Trophoblast cell (in vitro differentiated cells and primary cell): ENCODE measurements around the gene ANKMY1.
A peak's percentile ranks its signal among the peaks of the same experiment; 100 is the strongest.

ENCODE experiments used
- DNase-seq, 2 donors: peaks; one replicate each; pipeline ENCODE4 v3.0.0-alpha.2; 2016
- H2AFZ ChIP-seq: 2 replicates; pipeline ENCODE4 v1.6.1; 2013; ENCODE audit warnings: low read length, moderate library complexity, mild to moderate bottlenecking; ENCODE audit not compliant: insufficient read depth, poor library complexity
- H2AK5ac ChIP-seq: 2 replicates; pipeline ENCODE4 v1.6.1; 2013; ENCODE audit warnings: mild to moderate bottlenecking, low read length
- H2BK120ac ChIP-seq: 2 replicates; pipeline ENCODE4 v1.6.1; 2013; ENCODE audit warnings: low read length, mild to moderate bottlenecking, moderate library complexity; ENCODE audit not compliant: insufficient read depth, poor library complexity
- H2BK12ac ChIP-seq: 2 replicates; pipeline ENCODE4 v1.6.1; 2013; ENCODE audit warnings: mild to moderate bottlenecking, low read length, moderate library complexity
- H2BK5ac ChIP-seq: 2 replicates; pipeline ENCODE4 v1.6.1; 2013; ENCODE audit warnings: low read length, low read depth, moderate library complexity, mild to moderate bottlenecking; ENCODE audit not compliant: poor library complexity
- H3K14ac ChIP-seq: 2 replicates; pipeline ENCODE4 v1.6.1; 2013; ENCODE audit warnings: mild to moderate bottlenecking, low read length
- H3K18ac ChIP-seq: 2 replicates; pipeline ENCODE4 v1.6.1; 2013; ENCODE audit warnings: mild to moderate bottlenecking, low read length
- H3K23ac ChIP-seq: 2 replicates; pipeline ENCODE4 v1.6.1; 2013; ENCODE audit warnings: low read length
- H3K27ac ChIP-seq: 2 replicates; pipeline ENCODE4 v1.5.1; 2013; ENCODE audit warnings: low read depth, mild to moderate bottlenecking, inconsistent platforms, low read length, moderate library complexity
- H3K27me3 ChIP-seq: 2 replicates; pipeline ENCODE4 v1.6.1; 2013; ENCODE audit warnings: inconsistent platforms, mild to moderate bottlenecking, low read length, moderate library complexity; ENCODE audit not compliant: insufficient read depth
- H3K36me3 ChIP-seq, 2 experiments: 1 replicate in 1 of 2; 2 replicates in 1 of 2; pipeline ENCODE4 v1.6.1; 2013; ENCODE audit warnings: low read length in 2 of 2, mild to moderate bottlenecking in 2 of 2, moderate library complexity in 1 of 2; ENCODE audit not compliant: insufficient read depth in 2 of 2, control insufficient read depth in 1 of 2
- H3K4ac ChIP-seq: 2 replicates; pipeline ENCODE4 v1.6.1; 2013; ENCODE audit warnings: low read depth, mild to moderate bottlenecking, low read length, moderate library complexity
- H3K4me1 ChIP-seq, 2 experiments: 1 replicate in 1 of 2; 2 replicates in 1 of 2; pipeline ENCODE4 v1.6.1; 2013; ENCODE audit warnings: low read length in 2 of 2, mild to moderate bottlenecking in 2 of 2, moderate library complexity in 1 of 2; ENCODE audit not compliant: insufficient read depth in 2 of 2, control insufficient read depth in 1 of 2
- H3K4me2 ChIP-seq: 2 replicates; pipeline ENCODE4 v1.6.1; 2013; ENCODE audit warnings: inconsistent platforms, mild to moderate bottlenecking, low read length, moderate library complexity
- H3K4me3 ChIP-seq: 2 replicates; pipeline ENCODE4 v1.5.1; 2013; ENCODE audit warnings: mild to moderate bottlenecking, low read depth, low read length, inconsistent platforms
- H3K79me1 ChIP-seq: one replicate; pipeline ENCODE4 v1.6.1; 2013; ENCODE audit warnings: low read length
- H3K79me2 ChIP-seq: 2 replicates; pipeline ENCODE4 v1.6.1; 2013; ENCODE audit warnings: low read length, mild to moderate bottlenecking; ENCODE audit not compliant: control insufficient read depth, insufficient read depth, poor library complexity
- H3K9ac ChIP-seq: 2 replicates; pipeline ENCODE4 v1.6.1; 2013; ENCODE audit warnings: mild to moderate bottlenecking, low read length
- H3K9me3 ChIP-seq: 2 replicates; pipeline ENCODE4 v1.6.1; 2013; ENCODE audit warnings: low read depth, mild to moderate bottlenecking, control low read depth, inconsistent platforms, low read length; ENCODE audit not compliant: insufficient read depth
- H4K12ac ChIP-seq: 2 replicates; pipeline ENCODE4 v1.6.1; 2013; ENCODE audit warnings: low read depth, mild to moderate bottlenecking, low read length, moderate library complexity
- H4K8ac ChIP-seq: 2 replicates; pipeline ENCODE4 v1.6.1; 2013; ENCODE audit warnings: low read depth, mild to moderate bottlenecking, low read length, moderate library complexity
- H4K91ac ChIP-seq: one replicate; pipeline ENCODE4 v1.6.1; 2013; ENCODE audit warnings: low read depth, mild to moderate bottlenecking, low read length, moderate library complexity
- WGBS: extraction: QIAGEN DNeasy Blood & Tissue Kit; methylation state at CpG from one replicate; pipeline ENCODE4 v1.1.7; 2013; ENCODE audit warnings: missing lambda C conversion rate; ENCODE audit not compliant: insufficient read length, insufficient coverage; ENCODE audit errors: extremely low coverage; 5-methylcytosine and 5-hydroxymethylcytosine counted together

The ANKMY1 gene

GRCh38 chr2:240598311-240598911 lies 40.6 kb upstream of the ANKMY1 start:
- no CpG with 5 or more reads among the region's 17 CpGs for WGBS
- H2BK12ac ChIP-seq = no peak overlapping the region
- H2BK120ac ChIP-seq = no peak overlapping the region
- H3K79me1 ChIP-seq = no peaks in the 10 kb centered on the region
- peaks cover 29 to 37% of the 10 kb centered on the region in 2 experiments for H3K36me3 ChIP-seq
- no peaks in the 10 kb centered on the region for H3K4me1 ChIP-seq
- H2AFZ ChIP-seq = no peak overlapping the region
- H3K23ac ChIP-seq = no peak overlapping the region
- H3K27me3 ChIP-seq = no peaks in the 10 kb centered on the region
- H3K9ac ChIP-seq = no peak overlapping the region
- H2BK5ac ChIP-seq = no peak overlapping the region
- DNase-seq = no peak
- no peak overlapping the region for H4K8ac ChIP-seq
- H3K4me3 ChIP-seq = no peak overlapping the region
- no peak overlapping the region for H3K14ac ChIP-seq
- no peak overlapping the region for H3K4ac ChIP-seq
- H3K79me2 ChIP-seq = no peaks in the 10 kb centered on the region
- no peak overlapping the region for H3K18ac ChIP-seq
- no peak overlapping the region for H2AK5ac ChIP-seq
- no peak overlapping the region for H3K27ac ChIP-seq
- no peaks in the 10 kb centered on the region for H3K9me3 ChIP-seq
- no peak overlapping the region for H4K91ac ChIP-seq
- no peak overlapping the region for H4K12ac ChIP-seq
- no peak overlapping the region for H3K4me2 ChIP-seq

GRCh38 chr2:240597419-240598181 lies 39.8 kb upstream of the ANKMY1 start:
- H4K8ac ChIP-seq = no peak overlapping the region
- H3K27me3 ChIP-seq = no peaks in the 10 kb centered on the region
- H3K36me3 ChIP-seq = peaks cover 29 to 37% of the 10 kb centered on the region in 2 experiments
- DNase-seq = no peak
- no peak overlapping the region for H3K14ac ChIP-seq
- no CpG with 5 or more reads among the region's 22 CpGs for WGBS
- H3K4me2 ChIP-seq = no peak overlapping the region
- no peak overlapping the region for H4K91ac ChIP-seq
- no peak overlapping the region for H3K23ac ChIP-seq
- no peak overlapping the region for H2AFZ ChIP-seq
- no peak overlapping the region for H2AK5ac ChIP-seq
- H2BK5ac ChIP-seq = no peak overlapping the region
- no peaks in the 10 kb centered on the region for H3K9me3 ChIP-seq
- no peak overlapping the region for H4K12ac ChIP-seq
- H3K18ac ChIP-seq = no peak overlapping the region
- H3K4me3 ChIP-seq = no peak overlapping the region
- H3K4me1 ChIP-seq = no peaks in the 10 kb centered on the region
- H2BK120ac ChIP-seq = no peak overlapping the region
- H2BK12ac ChIP-seq = no peak overlapping the region
- no peaks in the 10 kb centered on the region for H3K79me1 ChIP-seq
- H3K79me2 ChIP-seq = no peaks in the 10 kb centered on the region
- H3K27ac ChIP-seq = no peak overlapping the region
- H3K4ac ChIP-seq = no peak overlapping the region
- no peak overlapping the region for H3K9ac ChIP-seq

- no CpG with 5 or more reads among the region's 10 CpGs for WGBS
- H3K4me1 ChIP-seq = no peaks in the 10 kb centered on the region
Observed at GRCh38 chr2:240597054-240597418, 39.2 kb upstream of the ANKMY1 start.

GRCh38 chr2:240596491-240596931 lies 38.7 kb upstream of the ANKMY1 start:
- no peaks in the 10 kb centered on the region for H3K79me1 ChIP-seq
- peaks cover 37 to 43% of the 10 kb centered on the region in 2 experiments for H3K36me3 ChIP-seq
- WGBS = no CpG with 5 or more reads among the region's 23 CpGs
- no peak overlapping the region for H4K12ac ChIP-seq
- no peak overlapping the region for H3K4me2 ChIP-seq
- no peak overlapping the region for H2BK5ac ChIP-seq
- no peak overlapping the region for H2AFZ ChIP-seq
- H3K27me3 ChIP-seq = no peaks in the 10 kb centered on the region
- H3K79me2 ChIP-seq = no peaks in the 10 kb centered on the region
- H4K91ac ChIP-seq = no peak overlapping the region
- H3K23ac ChIP-seq = no peak overlapping the region
- no peak overlapping the region for H3K14ac ChIP-seq
- no peak overlapping the region for H3K9ac ChIP-seq
- no peak overlapping the region for H2BK12ac ChIP-seq
- peaks cover 5% of the 10 kb centered on the region for H3K9me3 ChIP-seq
- DNase-seq = no peak
- H4K8ac ChIP-seq = no peak overlapping the region
- peak overlapping the region; percentile 30 for H3K4me3 ChIP-seq
- no peak overlapping the region for H3K4ac ChIP-seq
- H3K18ac ChIP-seq = no peak overlapping the region
- no peaks in the 10 kb centered on the region for H3K4me1 ChIP-seq
- H3K27ac ChIP-seq = no peak overlapping the region
- H2AK5ac ChIP-seq = no peak overlapping the region
- H2BK120ac ChIP-seq = no peak overlapping the region

More at GRCh38 chr2:240597054-240597418, 39.2 kb upstream of the ANKMY1 start:
- no peak overlapping the region for H4K8ac ChIP-seq
- no peak for DNase-seq
- no peak overlapping the region for H3K4me3 ChIP-seq
- no peak overlapping the region for H3K18ac ChIP-seq
- peaks cover 32 to 40% of the 10 kb centered on the region in 2 experiments for H3K36me3 ChIP-seq
- H2BK12ac ChIP-seq = no peak overlapping the region
- no peak overlapping the region for H3K4ac ChIP-seq
- no peak overlapping the region for H2BK120ac ChIP-seq
- H3K79me1 ChIP-seq = no peaks in the 10 kb centered on the region
- no peak overlapping the region for H4K91ac ChIP-seq
- H3K9me3 ChIP-seq = peaks cover 2% of the 10 kb centered on the region
- no peaks in the 10 kb centered on the region for H3K27me3 ChIP-seq
- no peak overlapping the region for H3K9ac ChIP-seq
- no peak overlapping the region for H3K4me2 ChIP-seq
- no peaks in the 10 kb centered on the region for H3K79me2 ChIP-seq
- H4K12ac ChIP-seq = no peak overlapping the region
- no peak overlapping the region for H2AFZ ChIP-seq
- H2AK5ac ChIP-seq = no peak overlapping the region
- no peak overlapping the region for H3K27ac ChIP-seq
- no peak overlapping the region for H2BK5ac ChIP-seq
- H3K14ac ChIP-seq = no peak overlapping the region
- H3K23ac ChIP-seq = no peak overlapping the region
